Common myeloid progenitor, CD34-positive (primary cell): Measurements from ENCODE around the gene HEYL.

Experiments
- CTCF ChIA-PET: fragments of 350-600 bp; sonication (Branson Sonifier 250); formaldehyde crosslinking; loops from one replicate; lab custom pipeline; 2021; ENCODE audit warnings: antibody characterized with exemption; lab: Charles Lee
- POLR2A ChIA-PET: fragments of 350-600 bp; sonication (Branson Sonifier 250); formaldehyde crosslinking; loops from one replicate; lab custom pipeline; 2021; ENCODE audit warnings: antibody characterized with exemption; lab: Charles Lee
- DNase-seq, 3 donors: peaks; one replicate each; pipeline versions ENCODE4 v3.0.0 to v3.0.0-alpha.2; 2013
- H3K27ac ChIP-seq, 2 experiments: 1 replicate in 1 of 2; 2 replicates in 1 of 2; pipeline ENCODE4 v1.7.0; 2013; ENCODE audit warnings: inconsistent platforms in 2 of 2, low read length in 2 of 2, mild to moderate bottlenecking in 2 of 2, low read depth in 1 of 2, moderate library complexity in 1 of 2; ENCODE audit not compliant: severe bottlenecking in 2 of 2, insufficient read depth in 1 of 2, poor library complexity in 1 of 2
- H3K27me3 ChIP-seq, 5 experiments: replicated peaks in 2 of 5; 1 replicate in 3 of 5; 2 replicates in 2 of 5; pipeline versions ENCODE4 v1.6.1 to v1.7.0; 2013; ENCODE audit warnings: low read length in 4 of 5, mild to moderate bottlenecking in 2 of 5, moderate library complexity in 2 of 5, inconsistent platforms in 1 of 5; ENCODE audit not compliant: insufficient read depth in 5 of 5, control insufficient read depth in 4 of 5
- H3K36me3 ChIP-seq, 4 experiments: 1 replicate in 2 of 4; 2 replicates in 2 of 4; pipeline versions ENCODE4 v1.6.1 to v1.7.0; 2013; ENCODE audit warnings: low read length in 3 of 4, control low read depth in 1 of 4, mild to moderate bottlenecking in 1 of 4; ENCODE audit not compliant: control insufficient read depth in 4 of 4, insufficient read depth in 4 of 4
- H3K4me1 ChIP-seq, 4 experiments: 1 replicate in 3 of 4; 2 replicates in 1 of 4; pipeline versions ENCODE4 v1.6.1 to v1.7.1; 2013; ENCODE audit warnings: low read length in 3 of 4, mild to moderate bottlenecking in 3 of 4, control low read depth in 1 of 4, inconsistent platforms in 1 of 4, moderate library complexity in 1 of 4; ENCODE audit not compliant: control insufficient read depth in 4 of 4, insufficient read depth in 4 of 4; ENCODE audit errors: control extremely low read depth in 1 of 4
- H3K4me3 ChIP-seq, 7 experiments: 1 replicate in 4 of 7; 2 replicates in 3 of 7; pipeline versions ENCODE4 v1.5.1 to v1.7.0; 2013; ENCODE audit warnings: mild to moderate bottlenecking in 7 of 7, low read length in 6 of 7, moderate library complexity in 6 of 7, inconsistent platforms in 2 of 7, low read depth in 2 of 7, control low read depth in 1 of 7; ENCODE audit not compliant: insufficient read depth in 4 of 7, control insufficient read depth in 1 of 7; ENCODE audit errors: extremely low read depth in 1 of 7
- H3K9me3 ChIP-seq, 5 experiments: 1 replicate in 4 of 5; 2 replicates in 1 of 5; pipeline versions ENCODE4 v1.6.1 to v1.7.1; 2013; ENCODE audit warnings: low read length in 4 of 5, mild to moderate bottlenecking in 2 of 5, inconsistent platforms in 1 of 5, low read depth in 1 of 5, moderate library complexity in 1 of 5; ENCODE audit not compliant: control insufficient read depth in 4 of 5, insufficient read depth in 2 of 5; ENCODE audit errors: control extremely low read depth in 1 of 5
- WGBS: methylation state at CpG from one replicate; pipeline ENCODE4 v1.1.5; 2013; ENCODE audit not compliant: insufficient coverage; 5-methylcytosine and 5-hydroxymethylcytosine counted together

The HEYL gene

GRCh38 chr1:39671433-39671792, 32.0 kb upstream of the HEYL start:
- H3K27ac ChIP-seq, result no peak overlapping the region
- H3K4me3 ChIP-seq, result peak overlapping the region in 6 of 7 experiments; percentile 15 to 70 (median 52)
- peaks cover 0 to 16% (median 12%) of the 10 kb centered on the region in 4 experiments for H3K4me1 ChIP-seq
- H3K36me3 ChIP-seq, result no peaks in the 10 kb centered on the region
- peaks cover 15 to 56% (median 46%) of the 10 kb centered on the region in 5 experiments for H3K27me3 ChIP-seq
- peak in 2 of 3 donors; percentile 9 to 23 for DNase-seq
- ChIA-PET CTCF (interaction anchor here (1.4 to 11.5 kb wide), 7 partner anchors 10 to 82 kb away, joined by 3 to 159 read pairs (median 10); partner anchors contain the start of gene HPCAL4), POLR2A (no interaction called here)
- no peaks in the 10 kb centered on the region for H3K9me3 ChIP-seq
- WGBS, result 3% methylated on average over 25 of the region's 26 CpGs

- CTCF ChIA-PET, result interaction anchor here (1.2 to 11.5 kb wide), 6 partner anchors 11 to 65 kb away, joined by 3 to 159 read pairs (median 7); partner anchors contain the start of gene HPCAL4
- peaks cover 15 to 56% (median 51%) of the 10 kb centered on the region in 5 experiments for H3K27me3 ChIP-seq
- WGBS, result 89% methylated on average over 1 of the region's 1 CpG
Observed at GRCh38 chr1:39670689-39671088, 31.2 kb upstream of the HEYL start.

GRCh38 chr1:39668894-39669293, 29.5 kb upstream of the HEYL start:
- 100% methylated on average over 2 of the region's 3 CpGs for WGBS
- POLR2A ChIA-PET, result no interaction called here
- Histone ChIP-seq H3K27me3 (peaks cover 15 to 52% (median 52%) of the 10 kb centered on the region in 5 experiments), H3K4me1 (peaks cover 0 to 16% (median 12%) of the 10 kb centered on the region in 4 experiments), H3K27ac (no peak overlapping the region), H3K9me3 (no peaks in the 10 kb centered on the region), H3K4me3 (no peak overlapping the region), H3K36me3 (no peaks in the 10 kb centered on the region)
- DNase-seq, result no peak
- CTCF ChIA-PET, result interaction anchor here (2.9 to 11.5 kb wide), 3 partner anchors 12 to 63 kb away, joined by 10 to 159 read pairs (median 16); partner anchors contain the start of gene HPCAL4

More at GRCh38 chr1:39670689-39671088, 31.2 kb upstream of the HEYL start:
- Histone ChIP-seq H3K9me3 (no peaks in the 10 kb centered on the region), H3K27ac (no peak overlapping the region), H3K36me3 (no peaks in the 10 kb centered on the region), H3K4me3 (no peak overlapping the region), H3K4me1 (peaks cover 0 to 16% (median 12%) of the 10 kb centered on the region in 4 experiments)
- POLR2A ChIA-PET, result no interaction called here
- no peak for DNase-seq

- Histone ChIP-seq H3K27ac (no peak overlapping the region), H3K36me3 (no peaks in the 10 kb centered on the region), H3K27me3 (peaks cover 15 to 48% (median 45%) of the 10 kb centered on the region in 5 experiments), H3K9me3 (no peaks in the 10 kb centered on the region), H3K4me3 (no peak overlapping the region), H3K4me1 (peaks cover 0 to 16% (median 12%) of the 10 kb centered on the region in 4 experiments)
- no peak for DNase-seq
- ChIA-PET POLR2A (no interaction called here), CTCF (interaction anchor here (0.9 to 11.5 kb wide), 3 partner anchors 9 to 67 kb away, joined by 3 to 159 read pairs (median 4); no protein-coding TSS in a partner anchor)
- WGBS, result 94% methylated on average over 3 of the region's 3 CpGs
Observed at GRCh38 chr1:39668111-39668510, 28.7 kb upstream of the HEYL start.

- no peaks in the 10 kb centered on the region for H3K36me3 ChIP-seq
- no peak overlapping the region for H3K27ac ChIP-seq
- H3K4me1 ChIP-seq, result peaks cover 0 to 8% (median 5%) of the 10 kb centered on the region in 4 experiments
- H3K4me3 ChIP-seq, result no peak overlapping the region
- WGBS, result 92% methylated on average over 3 of the region's 3 CpGs
- H3K27me3 ChIP-seq, result peaks cover 9 to 44% (median 32%) of the 10 kb centered on the region in 5 experiments
- no peaks in the 10 kb centered on the region for H3K9me3 ChIP-seq
- ChIA-PET CTCF (interaction anchor here (1.2 to 11.5 kb wide), 2 partner anchors 9 to 35 kb away, joined by 3 to 159 read pairs; no protein-coding TSS in a partner anchor), POLR2A (no interaction called here)
- DNase-seq, result no peak
Observed at GRCh38 chr1:39666772-39667171, 27.3 kb upstream of the HEYL start.

GRCh38 chr1:39663559-39663958, 24.1 kb upstream of the HEYL start:
- H3K4me3 ChIP-seq, result no peak overlapping the region
- ChIA-PET POLR2A (no interaction called here), CTCF (interaction anchor here (18.3 kb wide), 1 partner anchor 57 kb away, joined by 250 read pairs; no protein-coding TSS in a partner anchor)
- H3K27me3 ChIP-seq, result peaks cover 0 to 30% (median 5%) of the 10 kb centered on the region in 5 experiments
- H3K36me3 ChIP-seq, result no peaks in the 10 kb centered on the region
- no peaks in the 10 kb centered on the region for H3K9me3 ChIP-seq
- WGBS, result 87% methylated on average over 7 of the region's 8 CpGs
- no peaks in the 10 kb centered on the region for H3K4me1 ChIP-seq
- DNase-seq, result peak in 1 of 3 donors; percentile 7
- H3K27ac ChIP-seq, result no peak overlapping the region

GRCh38 chr1:39662861-39663260, 23.4 kb upstream of the HEYL start:
- 100% methylated on average over 1 of the region's 1 CpG for WGBS
- H3K27me3 ChIP-seq, result peaks cover 0 to 28% (median 2%) of the 10 kb centered on the region in 5 experiments
- peaks cover 0 to 1% (median 0%) of the 10 kb centered on the region in 4 experiments for H3K4me1 ChIP-seq
- no peak overlapping the region for H3K27ac ChIP-seq
- DNase-seq, result no peak
- H3K36me3 ChIP-seq, result no peaks in the 10 kb centered on the region
- ChIA-PET CTCF (interaction anchor here (11.3 to 18.3 kb wide), 2 partner anchors 8 to 56 kb away, joined by 159 to 250 read pairs; partner anchors contain the start of gene NT5C1A), POLR2A (no interaction called here)
- H3K9me3 ChIP-seq, result no peaks in the 10 kb centered on the region
- H3K4me3 ChIP-seq, result no peak overlapping the region
